Testis (tissue), 2 donors: ENCODE data around the gene LRMDA.

ENCODE experiments used
- CTCF ChIP-seq, 3 experiments: fragments of 450-650 bp in 2 of 3; fragments of 200-600 bp in 1 of 3; sonication (generic) in 1 of 3; IDR thresholded peaks; one replicate each; pipeline ENCODE4 v1.5.1; 2016 to 2019; ENCODE audit warnings: antibody characterized with exemption in 3 of 3, mild to moderate bottlenecking in 2 of 3, moderate library complexity in 1 of 3
- POLR2A ChIP-seq: fragments of 450-650 bp; IDR thresholded peaks from one replicate; pipeline ENCODE4 v1.6.1; 2017; ENCODE audit warnings: antibody characterized with exemption, mild to moderate bottlenecking, moderate library complexity

GRCh38 chr10:76139431-76139830 lies 708.0 kb downstream of the LRMDA start:
- TF ChIP-seq POLR2A (no peak), CTCF (IDR thresholded peaks at IDR 0.05) (no peak)
